Fibroblast of pulmonary artery (primary cell): ENCODE measurements around the gene DLGAP4.

ENCODE experiments used
- DNase-seq: peaks from one replicate; pipeline ENCODE4 v3.0.0-alpha.2; 2010; ENCODE audit warnings: low read depth
- H3K4me3 ChIP-seq: replicated peaks from 2 replicates; pipeline ENCODE4 v1.5.1; 2011; ENCODE audit warnings: low read depth, mild to moderate bottlenecking, control low read depth, low read length, moderate library complexity
- CTCF ChIP-seq: IDR thresholded peaks from 2 replicates; pipeline ENCODE4 v1.5.1; 2011; ENCODE audit warnings: mild to moderate bottlenecking, control low read depth, low read length, inconsistent platforms; ENCODE audit errors: missing control alignments

Gene DLGAP4

GRCh38 chr20:36441416-36441815 is 135.3 kb downstream of the DLGAP4 start:
- no peak overlapping the region for H3K4me3 ChIP-seq
- no peak for DNase-seq
- no peak for TF ChIP-seq CTCF

- H3K4me3 ChIP-seq, result no peak overlapping the region
- DNase-seq, result no peak
- no peak for TF ChIP-seq CTCF
These were observed 139.7 kb downstream of the DLGAP4 start for GRCh38 chr20:36445847-36446246.

- DNase-seq, result no peak
- TF ChIP-seq CTCF, result no peak
These were observed 140.4 kb downstream of the DLGAP4 start for GRCh38 chr20:36446557-36446956.

GRCh38 chr20:36447101-36447500 is 141.0 kb downstream of the DLGAP4 start:
- DNase-seq, result no peak
- TF ChIP-seq CTCF, result no peak
- no peak overlapping the region for H3K4me3 ChIP-seq

More at GRCh38 chr20:36446557-36446956, 140.4 kb downstream of the DLGAP4 start:
- no peak overlapping the region for H3K4me3 ChIP-seq

GRCh38 chr20:36449663-36450062 is 143.5 kb downstream of the DLGAP4 start:
- no peak overlapping the region for H3K4me3 ChIP-seq
- no peak for DNase-seq
- TF ChIP-seq CTCF, result no peak

GRCh38 chr20:36454332-36454697 is 148.2 kb downstream of the DLGAP4 start:
- TF ChIP-seq CTCF, result no peak
- no peak overlapping the region for H3K4me3 ChIP-seq
- no peak for DNase-seq

- H3K4me3 ChIP-seq, result no peak overlapping the region
- TF ChIP-seq CTCF, result no peak
- DNase-seq, result no peak
These were observed 148.7 kb downstream of the DLGAP4 start for GRCh38 chr20:36454698-36455427.
